Stimulated activated CD8-positive, alpha-beta memory T cell treated with anti-CD3 and anti-CD28 coated beads, Interleukin-15, amount 100 ng/mL, for 1 hour (primary cell): Measurements from ENCODE around the gene GTF2H2C.
A peak's percentile ranks its signal among the peaks of the same experiment; 100 is the strongest.
"Not testable (repeated sequence)": the region's sequence is repeated elsewhere in the genome, so short reads cannot be mapped to it uniquely, and the experiment has no call there.

Experiments
- DNase-seq: peaks from one replicate; pipeline ENCODE4 v3.0.0-alpha.2; 2020; ENCODE audit warnings: low read depth

GTF2H2C gene

DNA sequence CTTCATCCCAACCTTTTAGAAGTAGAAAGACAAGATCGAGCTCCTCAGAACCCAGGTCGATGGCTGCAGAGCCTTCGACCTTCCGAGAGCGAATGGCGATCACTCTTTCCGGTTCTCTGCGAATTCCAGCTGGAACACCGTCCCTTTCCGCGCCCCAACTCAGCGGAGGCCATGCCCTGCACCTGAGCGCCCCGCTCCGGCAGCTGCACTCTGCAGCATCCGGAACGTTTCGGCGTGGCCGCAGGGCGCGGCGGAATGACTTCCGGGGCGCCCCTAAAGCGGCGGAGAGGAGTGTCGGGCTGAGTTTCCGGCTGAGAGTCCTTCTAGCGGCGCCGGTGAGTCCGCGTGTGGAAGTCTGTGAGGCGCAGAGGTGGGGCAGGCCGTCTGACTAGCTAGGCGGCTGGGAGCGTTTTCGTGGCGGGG is at the start of gene GTF2H2C:
Gene GTF2H2C, plus strand, starts transcription at position 284 of the 423 bp plus-strand sequence. CDS start 4,942 bp downstream, outside the sequence.
- peak; percentile 39 for DNase-seq

DNA sequence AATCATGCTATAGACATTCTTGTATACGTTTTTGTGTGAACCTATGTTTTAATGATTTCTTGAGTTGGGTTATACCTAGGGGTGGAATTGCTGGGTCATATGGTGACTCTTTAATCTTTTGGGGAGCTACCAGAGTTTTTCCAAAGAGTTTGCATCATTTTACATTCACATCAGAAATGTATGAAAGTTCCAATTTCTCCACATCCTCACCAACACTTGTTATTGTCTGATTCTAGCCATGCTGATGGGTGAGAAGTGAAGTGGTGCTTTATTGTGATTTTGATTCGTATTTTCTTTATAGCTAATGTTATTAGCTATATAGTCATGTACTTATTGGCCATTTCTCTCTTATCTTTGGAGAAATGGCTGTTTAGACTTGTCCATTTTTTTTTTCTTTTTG is 49.3 kb upstream of the GTF2H2C start:
- no peak for DNase-seq

DNA sequence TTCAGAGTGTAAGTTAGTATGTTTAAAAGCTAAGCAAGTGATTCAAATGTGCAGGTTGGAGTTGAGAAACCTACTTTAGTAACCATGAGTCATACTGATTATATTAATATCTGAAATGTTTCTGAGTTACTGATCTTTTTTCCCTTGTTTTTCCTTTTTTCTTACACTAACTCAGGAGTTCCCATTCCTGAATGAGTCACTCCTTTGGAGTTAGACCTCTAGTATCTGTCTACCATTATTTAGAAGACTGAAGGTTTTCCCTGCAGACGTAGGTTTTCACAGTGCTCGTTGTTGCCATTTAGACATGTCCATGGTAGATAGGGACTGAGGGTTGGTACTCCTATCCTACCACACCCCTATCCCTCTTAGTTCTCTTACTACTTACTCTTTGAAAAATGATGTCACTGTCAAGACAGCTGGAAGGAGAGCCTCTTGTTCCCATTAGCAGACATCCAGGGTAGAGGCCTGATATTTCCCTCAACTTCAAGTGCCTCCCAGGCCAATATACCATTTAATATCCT is 47.2 kb upstream of the GTF2H2C start:
- DNase-seq, result no peak

DNA sequence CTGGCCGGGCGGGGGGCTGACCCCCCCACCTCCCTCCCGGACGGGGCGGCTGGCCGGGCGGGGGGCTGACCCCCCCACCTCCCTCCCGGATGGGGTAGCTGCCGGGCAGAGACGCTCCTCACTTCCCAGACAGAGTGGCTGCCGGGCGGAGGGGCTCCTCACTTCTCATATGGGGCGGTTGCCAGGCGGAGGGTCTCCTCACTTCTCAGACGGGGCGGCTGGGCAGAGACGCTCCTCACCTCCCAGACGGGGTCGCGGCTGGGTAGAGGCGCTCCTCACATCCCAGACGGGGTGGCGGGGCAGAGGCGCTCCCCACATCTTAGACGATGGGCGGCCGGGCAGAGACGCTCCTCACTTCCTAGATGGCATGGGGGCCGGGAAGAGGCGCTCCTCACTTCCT is 44.4 kb upstream of the GTF2H2C start:
- DNase-seq, result not testable (repeated sequence)

DNA sequence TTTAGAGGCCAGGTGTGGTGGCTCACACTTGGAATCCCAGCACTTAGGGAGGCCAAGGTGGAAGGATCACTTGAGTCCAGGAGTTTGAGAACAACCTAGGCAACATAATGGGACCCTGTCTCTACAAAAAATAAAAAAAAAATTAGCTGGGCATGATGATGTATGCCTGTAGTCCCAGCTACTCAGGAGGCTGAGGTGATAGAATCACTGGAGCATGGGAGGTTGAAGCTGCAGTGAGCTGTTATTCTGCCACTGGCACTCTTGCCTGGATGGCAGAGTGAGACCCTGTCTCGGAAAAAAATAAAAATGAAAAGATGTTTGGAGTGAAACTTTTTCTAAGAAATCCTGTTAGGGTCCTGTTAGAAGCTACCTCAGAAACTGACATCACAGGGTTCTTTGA is 43.2 kb upstream of the GTF2H2C start:
- DNase-seq, result no peak

DNA sequence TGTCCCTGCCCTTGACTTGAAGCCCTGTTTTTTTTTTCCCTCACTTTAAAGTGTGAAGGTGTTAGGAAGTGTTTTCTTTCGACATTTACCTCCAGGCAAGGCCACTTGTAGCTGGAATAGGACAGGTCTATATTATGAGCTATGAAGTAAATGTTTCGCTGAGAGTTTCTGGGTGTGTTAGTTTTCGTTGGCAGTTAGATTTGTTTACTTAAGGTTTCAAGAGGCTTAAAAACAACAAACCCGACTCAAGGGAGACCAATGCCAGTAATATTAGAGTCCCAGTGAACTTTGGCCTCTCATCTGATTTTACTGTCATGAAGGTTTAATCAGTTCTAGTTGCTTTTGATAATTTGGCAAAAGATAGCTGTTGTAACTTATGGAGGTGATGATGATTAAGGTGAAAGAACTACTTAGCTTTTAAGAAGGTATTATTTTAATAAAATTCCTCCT is 42.2 kb upstream of the GTF2H2C start:
- no peak for DNase-seq

DNA sequence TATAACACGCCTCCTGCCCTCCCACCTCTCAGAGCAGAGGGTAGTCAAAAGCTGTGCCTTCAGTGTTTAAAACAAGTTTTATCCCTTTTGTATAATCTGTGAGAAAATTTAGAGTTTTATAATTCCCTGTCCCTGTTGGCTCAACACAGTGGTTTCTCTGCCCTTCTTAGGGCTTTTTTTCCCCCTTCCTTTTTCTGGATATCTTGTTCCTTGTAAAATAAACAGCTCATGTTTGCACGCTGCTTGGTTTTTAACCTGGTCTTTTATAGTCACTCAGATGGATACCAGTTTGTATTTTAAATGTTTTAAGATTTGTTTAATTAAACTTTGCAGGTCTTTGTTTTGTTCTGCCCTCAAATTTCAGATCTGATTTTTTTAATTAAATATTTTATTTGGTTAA is 40.7 kb upstream of the GTF2H2C start:
- DNase-seq, result no peak

DNA sequence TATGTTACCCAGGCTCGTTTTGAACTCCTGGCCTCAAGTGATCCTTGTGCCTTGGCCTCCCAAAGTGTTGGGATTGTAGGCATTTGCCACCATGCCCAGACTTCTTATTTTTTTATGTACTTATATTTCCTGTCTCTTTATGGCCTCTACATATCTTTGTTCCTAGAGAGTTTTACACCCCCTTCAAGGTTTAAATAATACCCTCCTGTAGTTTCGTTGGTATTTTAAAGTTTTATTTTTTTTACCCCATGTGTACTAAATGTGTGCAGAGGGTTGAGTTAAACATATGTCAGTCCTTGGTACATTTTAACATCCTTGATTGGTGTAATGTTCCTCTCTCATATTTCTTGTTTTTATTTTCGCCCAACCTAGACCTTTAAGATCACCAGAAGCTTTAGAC is 38.0 kb upstream of the GTF2H2C start:
- DNase-seq, result no peak

DNA sequence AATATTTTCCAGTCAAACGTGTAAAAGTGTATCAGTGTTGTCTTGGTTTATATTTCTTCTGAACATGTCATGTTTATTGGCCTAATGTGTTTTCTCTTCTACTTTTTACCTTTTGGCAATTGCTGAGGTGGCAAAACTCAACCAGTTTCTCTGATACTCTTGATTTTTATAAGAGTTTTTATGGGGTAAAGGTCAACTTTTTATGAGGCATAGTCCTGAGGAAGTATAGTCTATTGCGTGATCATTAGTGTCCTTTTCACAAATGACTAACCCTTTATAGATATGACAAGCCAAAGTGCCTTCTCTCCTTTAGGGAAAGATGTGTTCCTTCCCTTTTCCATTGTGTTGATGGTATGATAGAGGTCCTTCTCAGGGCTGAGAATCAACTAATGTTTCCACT is 34.5 kb upstream of the GTF2H2C start:
- no peak for DNase-seq

DNA sequence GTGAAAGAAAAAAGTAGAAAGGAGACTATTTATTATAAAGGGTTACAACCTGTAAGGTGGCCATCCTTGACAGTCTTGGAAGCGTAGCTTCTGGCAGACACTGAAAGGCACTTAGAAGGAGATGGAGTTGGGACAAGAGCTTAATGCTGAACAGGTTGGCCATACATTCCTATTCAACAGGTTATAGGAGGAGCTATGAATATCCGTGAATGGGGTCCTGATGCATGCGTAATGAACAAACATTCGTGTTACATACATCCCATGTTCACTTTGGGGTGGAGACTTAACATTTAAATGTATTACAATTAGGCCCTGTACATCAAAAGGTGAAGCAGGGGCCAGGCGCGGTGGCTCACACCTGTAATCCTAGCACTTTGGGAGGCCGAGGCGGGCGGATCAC is 33.3 kb upstream of the GTF2H2C start:
- DNase-seq, result no peak

DNA sequence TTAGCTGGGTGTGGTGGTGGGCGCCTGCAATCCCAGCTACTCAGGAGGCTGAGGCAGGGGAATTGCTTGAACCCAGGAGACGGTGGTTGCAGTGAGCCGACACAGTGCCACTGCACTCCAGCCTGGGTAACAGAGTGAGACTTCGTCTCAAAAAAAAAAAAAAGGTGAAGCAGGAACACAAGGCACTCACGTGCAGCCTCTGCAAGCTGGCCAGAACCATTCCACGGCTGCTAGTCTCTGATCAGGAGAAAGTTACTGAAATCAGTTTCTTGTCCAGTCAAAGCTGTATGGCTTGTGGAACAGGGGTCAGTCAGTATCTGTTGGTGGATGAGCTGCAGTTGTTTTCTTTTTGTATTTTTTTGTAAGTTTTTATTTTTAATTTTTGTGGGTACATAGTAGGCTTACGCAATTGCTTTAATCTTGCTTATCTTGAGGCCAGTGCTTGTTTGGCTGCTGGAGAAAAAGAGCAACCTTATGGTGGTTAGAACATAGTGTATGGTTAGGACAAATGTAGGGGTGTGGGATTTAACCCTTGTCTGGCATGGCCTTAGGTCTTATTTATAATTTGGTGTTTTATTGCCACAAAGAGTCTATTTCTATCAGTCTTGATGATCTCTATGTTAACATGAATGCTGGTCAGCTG is 32.7 kb upstream of the GTF2H2C start:
- DNase-seq, result no peak

DNA sequence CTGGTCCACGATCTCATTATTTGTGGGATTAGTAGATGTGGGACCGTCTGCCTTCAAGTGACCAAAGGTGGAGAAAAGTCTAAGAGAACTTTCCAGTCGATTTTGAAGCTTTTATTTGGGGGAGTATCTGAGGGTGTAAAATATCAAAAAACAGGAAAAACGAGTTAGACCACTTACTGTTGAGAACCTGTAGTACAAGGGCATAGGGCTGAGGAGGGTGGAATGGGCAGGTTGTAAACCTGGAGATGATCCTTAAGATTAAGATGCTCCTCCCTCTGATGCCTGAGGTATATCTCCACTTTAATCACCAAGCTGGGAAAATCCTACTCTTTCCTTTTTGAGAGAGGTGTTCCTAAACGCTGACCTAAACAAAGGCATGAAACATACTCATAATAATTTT is 32.0 kb upstream of the GTF2H2C start:
- no peak for DNase-seq

DNA sequence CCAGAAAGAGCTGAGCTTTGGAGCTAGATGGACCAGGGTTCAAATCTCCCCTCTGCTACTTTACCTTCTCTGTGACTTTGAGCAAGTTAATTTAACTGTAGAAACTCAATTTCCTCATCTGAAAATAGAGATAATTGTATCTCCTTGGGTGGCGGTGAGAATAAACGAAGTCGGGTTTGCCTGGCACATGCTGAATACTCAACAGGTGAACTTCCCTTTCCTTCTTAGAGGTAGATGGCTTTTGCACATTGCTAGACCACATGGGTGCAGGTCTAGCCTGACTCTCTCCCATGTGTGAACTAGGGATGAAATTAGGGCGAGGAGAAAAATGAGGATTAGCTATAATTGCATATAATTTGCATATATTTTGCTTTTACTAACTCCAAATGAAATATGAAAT is 31.4 kb upstream of the GTF2H2C start:
- DNase-seq, result no peak

DNA sequence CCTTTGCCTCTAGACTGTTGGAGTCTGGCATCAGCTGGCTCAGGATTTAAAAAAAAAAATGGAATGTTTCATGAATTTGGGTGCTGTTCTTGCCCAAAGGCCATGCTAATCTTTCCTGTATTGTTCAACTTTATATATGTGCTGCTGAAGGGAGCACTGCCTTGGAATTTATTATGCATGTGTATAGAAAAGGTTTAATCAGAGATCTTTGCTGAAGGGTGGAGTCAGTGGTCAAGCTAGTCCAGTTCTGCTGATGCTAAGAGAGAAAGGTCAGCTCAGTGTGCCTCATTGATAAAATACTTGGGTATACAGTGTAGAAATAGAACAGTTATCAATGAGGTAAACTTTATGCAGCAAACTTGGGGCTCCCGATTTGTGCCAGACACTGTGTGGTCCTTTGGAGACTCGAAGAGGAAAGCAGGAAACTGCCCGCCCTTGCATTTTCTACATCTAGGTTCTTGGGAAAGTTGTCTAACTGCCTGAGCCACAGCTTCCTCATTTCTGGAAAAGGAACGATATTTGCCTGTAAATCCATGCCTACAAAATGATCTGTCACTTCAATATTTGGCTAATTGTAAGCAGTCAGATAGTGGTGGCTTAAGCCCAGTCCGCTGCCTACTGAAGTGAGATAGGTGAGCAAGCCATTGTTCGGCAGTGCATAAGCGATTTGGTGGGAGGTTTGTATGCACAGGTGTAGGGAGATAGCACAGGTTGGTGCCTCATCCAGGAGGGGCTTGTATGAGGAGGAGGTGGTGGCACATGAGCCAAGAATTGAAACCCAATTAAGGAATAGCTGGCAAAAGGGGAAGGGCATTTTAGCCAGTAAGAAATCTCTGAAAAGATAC is 29.2 kb upstream of the GTF2H2C start:
- no peak for DNase-seq

DNA sequence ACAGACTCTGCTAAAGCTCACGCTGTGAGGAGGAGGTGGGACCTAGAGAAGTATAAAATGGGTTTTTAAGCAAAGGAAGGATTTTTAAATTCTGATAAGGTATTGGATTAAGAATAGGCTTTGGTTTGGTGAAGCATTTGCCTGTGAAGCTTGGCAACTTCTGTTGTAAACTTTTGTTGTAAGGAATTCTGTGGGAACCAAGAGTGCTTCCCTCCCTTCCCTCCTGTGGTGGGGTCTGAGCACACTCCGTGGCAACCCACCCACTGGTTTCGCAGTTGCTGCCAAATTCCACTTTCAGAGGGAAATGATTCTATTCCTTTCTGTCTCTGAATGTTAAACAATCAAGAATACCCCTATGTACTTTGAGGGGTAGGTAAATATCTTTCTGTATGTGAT is 28.6 kb upstream of the GTF2H2C start:
- DNase-seq, result no peak

DNA sequence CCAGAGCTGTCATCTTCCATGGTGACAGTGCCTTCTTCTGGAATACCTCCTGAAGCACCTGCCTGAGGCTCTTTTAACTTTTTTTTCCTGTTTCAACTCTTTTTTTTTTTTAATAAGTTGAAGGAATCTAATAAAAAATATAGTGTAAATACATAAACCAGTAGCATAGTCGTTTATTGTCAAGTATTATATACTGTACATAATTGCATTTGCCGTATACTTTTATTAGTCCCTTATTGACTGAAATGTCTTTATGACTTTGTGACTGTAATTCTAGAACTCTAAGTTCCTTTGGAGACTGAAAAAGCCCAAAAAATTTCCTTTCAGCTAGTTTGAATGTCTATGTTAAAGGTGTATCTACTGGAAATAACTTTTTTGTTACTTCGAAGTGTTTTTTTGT is 22.1 kb upstream of the GTF2H2C start:
- not testable (repeated sequence) for DNase-seq

DNA sequence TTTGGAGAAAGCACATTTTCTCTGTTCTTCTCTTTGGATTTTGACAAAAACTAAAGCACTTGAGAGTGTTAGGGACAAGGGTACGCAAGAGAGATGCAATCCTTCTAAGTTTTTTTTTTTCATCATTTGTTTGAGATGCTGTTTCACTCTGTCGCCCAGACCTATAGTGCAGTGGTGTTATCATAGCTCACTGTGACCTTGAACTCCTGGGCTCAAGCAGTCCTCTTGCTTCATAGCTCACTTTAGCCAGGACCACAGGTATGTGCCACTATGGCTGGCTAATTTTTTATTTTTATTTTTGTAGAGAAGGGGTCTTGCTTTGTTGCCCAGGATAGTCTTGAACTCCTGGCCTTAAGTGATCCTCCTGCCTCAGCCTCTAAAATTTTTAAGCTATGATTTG is 21.3 kb upstream of the GTF2H2C start:
- DNase-seq, result not testable (repeated sequence)

DNA sequence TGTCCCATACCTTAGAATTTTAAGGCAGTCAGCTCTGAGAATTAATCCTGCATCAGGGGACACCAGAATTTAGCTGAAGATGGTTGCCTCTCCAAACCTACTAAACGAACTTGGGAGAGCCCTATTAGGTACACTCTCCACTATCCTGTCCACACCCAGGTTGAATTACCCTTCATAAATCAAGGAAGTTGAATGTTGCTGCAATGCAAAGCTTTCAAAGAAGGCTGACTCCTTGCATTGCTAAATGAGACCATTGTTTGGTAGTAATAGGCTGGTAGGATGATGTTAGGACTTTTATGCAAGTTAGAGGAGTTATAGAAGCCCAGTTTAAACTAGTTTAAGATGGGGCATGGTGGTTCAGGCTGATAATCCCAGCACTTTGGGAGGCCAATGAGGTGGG is 18.6 kb upstream of the GTF2H2C start:
- DNase-seq, result not testable (repeated sequence)

DNA sequence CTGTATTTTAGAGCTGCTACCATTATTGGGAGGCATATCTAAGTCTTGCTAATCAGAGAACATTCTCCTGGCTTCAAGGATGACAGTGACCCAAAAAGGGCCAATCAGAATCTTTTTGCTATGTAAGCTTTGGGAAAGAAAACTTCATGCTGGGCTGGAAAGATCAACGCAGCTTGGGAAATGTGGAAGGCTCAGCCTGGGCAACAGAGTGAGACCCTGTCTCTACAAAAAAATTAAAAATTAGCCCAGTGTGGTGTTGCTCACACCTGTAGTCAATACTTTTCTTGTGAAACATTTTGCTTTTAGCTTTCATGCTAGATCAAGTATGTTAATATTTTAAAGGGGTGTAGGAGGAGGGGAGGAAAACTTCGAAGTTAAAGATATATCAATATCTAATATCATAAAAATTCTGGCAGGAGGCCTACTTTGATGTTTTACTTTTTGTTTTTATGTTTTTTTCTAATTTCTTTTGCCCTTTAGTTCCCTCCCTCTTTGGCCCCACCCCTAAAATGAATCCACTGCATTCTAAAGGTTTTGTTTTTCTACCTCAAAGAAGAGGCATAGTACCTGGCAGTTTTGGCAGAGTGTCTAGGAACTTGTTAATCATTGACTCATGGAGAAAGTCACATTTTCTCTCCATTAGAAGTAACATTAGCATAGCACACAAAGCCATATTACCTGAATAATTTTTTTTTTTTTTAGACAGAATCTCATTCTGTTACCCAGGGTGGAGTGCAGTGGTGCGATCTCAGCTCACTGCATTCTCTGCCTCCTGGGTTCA is 17.0 kb upstream of the GTF2H2C start:
- DNase-seq, result not testable (repeated sequence)

DNA sequence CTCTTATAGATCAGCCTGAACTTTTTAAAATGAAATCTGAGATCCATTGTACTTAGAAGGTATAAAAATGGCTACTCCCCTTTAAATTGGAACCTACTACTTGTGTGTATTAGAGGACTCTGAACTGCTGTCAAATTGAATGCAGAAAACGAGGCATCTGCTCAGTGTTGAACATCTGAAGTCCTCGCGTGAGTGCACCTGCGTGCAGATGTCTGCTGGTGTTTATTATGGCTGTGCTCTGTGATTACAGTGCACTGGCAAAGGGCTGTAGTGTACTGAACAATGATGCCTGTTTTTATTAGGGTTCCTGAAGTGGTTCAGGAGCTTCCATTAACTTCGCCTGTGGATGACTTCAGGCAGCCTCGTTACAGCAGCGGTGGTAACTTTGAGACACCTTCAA is 15.4 kb upstream of the GTF2H2C start:
- not testable (repeated sequence) for DNase-seq

DNA sequence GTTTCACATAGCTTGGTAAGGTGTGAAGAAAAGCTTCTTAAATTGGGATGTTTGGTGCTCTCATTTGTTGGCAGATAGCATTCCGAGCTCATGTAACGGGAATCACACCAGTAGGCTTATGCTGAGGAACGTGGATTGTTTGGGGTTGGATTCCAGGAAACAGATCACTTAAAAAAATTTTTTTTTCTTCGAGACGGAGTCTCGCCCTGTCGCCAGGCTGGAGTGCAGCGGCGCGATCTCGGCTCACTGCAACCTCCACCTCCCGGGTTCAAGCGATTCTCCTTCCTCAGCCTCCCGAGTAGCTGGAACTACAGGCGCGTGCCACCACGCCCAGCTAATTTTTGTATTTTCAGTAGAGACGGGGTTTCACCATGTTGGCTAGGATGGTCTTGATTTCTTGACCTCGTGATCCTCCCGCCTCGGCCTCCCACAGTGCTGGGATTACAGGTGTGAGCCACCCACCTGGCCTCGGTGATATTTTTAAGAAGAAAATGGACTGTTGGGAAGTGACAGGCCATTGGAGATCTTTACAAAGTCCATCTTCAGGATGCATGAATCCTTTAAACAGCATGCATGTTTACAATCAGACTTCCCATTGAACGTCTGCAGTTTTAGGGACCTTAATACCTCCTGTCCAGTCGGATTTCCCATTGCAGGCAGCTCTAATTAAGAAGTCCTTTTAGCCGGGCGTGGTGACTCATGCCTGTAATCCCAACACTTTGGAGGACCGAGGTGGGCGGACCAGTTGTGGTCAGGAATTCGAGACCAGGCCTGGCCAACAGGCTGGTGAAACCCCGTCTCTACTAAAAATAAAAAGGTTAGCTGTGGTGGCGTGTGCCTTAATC is 818 bp downstream of the GTF2H2C start:
- not testable (repeated sequence) for DNase-seq
